ENCODE measurements around the gene CHAT.

CHAT gene

DNA sequence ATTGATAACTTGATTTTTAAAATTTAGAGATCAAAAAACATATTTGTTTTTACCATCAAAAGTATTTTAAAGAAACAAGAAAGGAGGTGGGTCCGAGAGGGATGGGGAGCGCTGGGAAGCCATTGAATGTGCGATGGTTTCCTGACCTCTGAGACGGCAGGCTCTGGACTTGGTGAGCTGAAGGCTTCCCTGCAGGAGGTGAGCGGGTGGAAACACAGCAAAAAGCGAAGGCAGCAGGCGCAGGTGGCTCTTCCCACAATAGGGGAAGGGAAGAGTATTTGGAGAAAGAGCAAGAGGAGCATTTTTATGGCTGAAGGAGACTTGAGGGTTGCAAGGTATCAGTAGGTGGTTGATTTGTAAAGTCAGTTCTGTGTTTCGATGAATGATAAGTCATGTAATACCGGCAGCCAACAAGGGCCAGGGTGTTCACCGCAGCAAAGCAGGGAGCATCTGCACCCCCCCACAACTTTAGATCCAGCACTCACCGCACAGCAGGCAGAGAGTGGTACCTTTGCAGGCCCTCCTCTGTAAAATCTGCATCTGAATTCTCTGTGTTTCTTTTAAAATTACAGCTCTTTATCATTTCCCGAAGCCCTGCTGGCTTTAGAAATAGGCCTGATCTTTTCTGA is 76.2 kb downstream of the CHAT start:
- no peak for DNase-seq

DNA sequence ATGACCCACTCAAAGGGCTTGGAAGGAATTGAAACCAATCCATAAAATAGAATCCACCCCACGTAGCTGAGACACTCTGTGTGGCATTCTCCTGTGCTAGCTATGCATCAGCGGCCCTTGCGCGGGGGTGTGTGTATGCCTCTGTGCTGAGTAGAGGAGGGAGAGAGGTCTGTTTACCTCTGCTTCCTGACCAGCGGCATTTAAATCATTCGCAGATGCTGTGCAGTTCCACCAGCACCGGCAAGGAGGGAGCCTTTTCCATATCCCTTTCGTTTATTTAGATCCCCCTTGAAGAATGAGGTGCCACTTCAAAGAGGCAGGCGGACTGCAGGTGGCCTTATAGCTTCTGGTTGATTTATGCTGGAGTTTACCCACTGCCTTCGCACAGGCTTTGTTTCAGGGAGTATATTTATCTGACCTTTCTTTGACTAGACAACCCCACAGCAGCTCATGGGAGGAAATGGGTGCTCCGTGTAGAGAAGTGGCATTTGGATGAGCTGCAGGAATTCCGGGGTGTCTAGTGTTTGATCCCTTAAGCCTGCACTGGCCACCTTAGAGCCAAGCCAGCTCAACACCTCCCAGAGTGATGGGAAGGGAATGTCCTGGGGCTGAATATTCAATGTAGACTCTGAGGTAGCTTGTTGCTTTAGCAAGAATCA is 77.0 kb downstream of the CHAT start:
- DNase-seq: no peak

DNA sequence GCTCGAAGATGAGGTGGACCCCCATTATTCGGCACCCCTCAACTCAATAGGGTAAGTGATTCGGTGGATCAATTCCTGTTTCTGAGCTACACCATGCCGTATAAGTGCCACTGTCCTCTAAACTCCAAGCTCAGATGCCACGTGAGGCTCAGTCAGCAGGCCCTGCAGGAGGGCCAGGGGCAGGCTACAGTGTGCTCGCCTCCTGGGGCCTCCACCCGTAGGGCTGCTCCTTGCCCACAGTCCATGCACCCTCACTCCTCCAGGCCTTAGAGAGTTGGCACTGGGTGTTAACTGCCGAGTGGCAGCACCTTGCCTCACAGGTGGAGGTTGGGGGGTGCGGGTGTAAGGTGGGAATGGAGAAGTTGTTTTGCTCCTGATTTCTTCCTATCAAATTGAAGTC is 77.8 kb downstream of the CHAT start:
- DNase-seq: no peak

DNA sequence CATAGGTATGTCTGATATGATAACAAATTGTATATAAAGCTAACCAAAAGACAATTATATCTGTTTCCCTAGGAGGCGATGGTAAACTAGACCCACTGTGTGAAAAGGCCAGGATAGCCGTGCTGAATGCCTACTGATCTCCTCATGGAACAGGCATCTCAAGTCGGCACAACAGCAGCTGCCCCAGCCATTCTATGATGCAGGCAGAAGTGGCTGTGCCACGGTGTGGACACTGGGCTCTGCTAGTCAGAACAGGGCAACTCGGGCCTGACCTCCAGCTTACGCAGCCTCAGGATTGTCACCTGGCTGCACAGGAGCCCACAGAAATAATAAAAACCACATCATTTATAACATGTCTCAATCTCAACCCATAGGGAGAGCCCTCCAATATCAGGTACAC is 80.6 kb downstream of the CHAT start:
- no peak for DNase-seq

DNA sequence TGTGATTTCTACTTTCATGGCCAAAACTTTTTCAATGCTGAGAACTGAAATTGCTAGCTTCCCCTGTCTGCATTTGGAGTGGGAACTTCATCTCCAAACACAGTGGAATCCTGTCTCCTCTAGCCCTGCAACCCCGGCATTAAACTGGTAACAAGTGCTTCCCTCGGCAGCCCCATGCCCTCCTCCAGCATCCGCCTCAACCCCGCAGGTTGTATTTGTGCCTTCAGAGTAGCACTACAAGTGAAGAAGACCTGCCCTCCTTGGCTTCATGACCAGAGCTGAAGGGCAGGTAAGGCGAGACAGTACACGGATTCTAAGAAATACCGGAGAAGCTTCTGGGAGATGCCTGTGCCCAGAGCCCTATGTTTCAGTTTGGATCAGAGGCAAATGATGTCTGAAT is 82.5 kb downstream of the CHAT start:
- DNase-seq: no peak

DNA sequence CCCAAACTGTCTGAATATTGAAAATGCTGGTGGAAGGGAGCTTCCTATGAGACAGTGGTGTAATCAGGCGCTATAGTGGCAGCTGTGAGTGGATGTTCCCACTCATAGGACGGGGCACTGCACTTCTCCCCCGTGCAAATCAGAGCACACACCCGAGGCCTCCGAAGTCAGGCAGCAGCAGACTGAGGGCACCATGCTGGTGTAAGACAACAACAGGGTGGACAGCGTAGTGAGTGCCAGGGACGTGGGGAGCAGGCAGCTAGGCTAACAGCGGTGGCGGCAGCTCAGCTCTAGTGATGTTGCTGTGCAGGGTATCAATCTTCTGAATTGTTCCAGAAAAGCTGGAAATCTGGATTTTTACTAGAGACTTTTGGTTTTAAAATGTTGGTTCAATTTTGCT is 84.8 kb downstream of the CHAT start:
- no peak for DNase-seq

DNA sequence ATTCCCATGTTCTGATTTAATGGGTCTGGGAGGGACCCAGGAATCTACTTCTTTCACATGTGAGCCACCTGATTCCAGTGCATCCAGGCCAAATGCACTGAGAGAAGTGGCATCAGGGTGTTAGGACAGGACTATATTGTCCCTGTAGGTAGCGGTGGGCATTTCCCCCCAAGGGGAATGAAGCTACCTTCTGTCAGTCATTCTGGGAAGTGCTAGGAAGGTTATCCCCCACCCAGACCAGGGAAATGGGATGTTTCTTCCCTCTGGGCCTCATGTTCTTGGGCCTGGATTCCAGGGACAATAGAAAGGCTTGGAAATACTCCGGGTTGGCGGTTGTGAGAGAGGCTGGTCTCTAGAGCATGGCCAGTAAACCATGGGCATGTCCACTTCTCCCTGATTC is 86.4 kb downstream of the CHAT start:
- no peak for DNase-seq

DNA sequence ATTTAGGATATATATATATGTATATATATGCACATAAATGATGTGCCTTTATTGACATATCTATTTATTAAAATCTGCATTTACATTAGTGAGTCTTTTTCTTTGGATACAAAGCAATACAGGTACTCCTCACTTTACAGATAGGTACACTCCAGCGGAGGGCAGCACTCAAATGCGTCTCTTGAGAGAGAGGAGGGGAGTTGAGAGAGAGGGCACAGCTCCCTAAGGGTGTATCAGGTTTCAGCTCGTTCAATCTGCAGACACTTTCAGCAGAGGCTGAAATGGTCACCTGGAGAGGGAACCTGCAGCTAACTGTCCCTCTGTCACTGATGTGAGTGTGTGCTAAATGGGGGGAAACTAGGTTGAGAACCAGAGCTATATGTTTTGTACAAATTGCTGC is 87.2 kb downstream of the CHAT start:
- no peak for DNase-seq

DNA sequence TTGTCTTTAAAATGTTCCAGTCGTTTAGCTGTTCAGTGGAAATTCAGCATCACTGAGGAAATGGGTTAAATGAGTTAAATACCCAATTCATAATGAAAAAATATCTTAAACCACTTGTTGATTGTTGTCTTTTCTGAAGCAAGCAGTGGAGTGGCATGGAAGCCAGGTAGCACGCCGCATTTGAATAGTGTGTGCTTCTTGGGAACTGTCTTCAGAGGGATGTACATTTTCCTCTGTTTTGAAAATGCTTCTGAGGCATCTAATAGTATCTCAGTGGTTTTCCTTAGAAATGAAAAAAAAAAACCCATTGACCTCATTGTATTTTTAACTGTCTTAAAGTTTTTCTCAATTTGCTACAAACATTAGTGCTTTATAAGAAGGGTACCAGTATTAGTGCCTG is 93.7 kb downstream of the CHAT start:
- no peak for DNase-seq

DNA sequence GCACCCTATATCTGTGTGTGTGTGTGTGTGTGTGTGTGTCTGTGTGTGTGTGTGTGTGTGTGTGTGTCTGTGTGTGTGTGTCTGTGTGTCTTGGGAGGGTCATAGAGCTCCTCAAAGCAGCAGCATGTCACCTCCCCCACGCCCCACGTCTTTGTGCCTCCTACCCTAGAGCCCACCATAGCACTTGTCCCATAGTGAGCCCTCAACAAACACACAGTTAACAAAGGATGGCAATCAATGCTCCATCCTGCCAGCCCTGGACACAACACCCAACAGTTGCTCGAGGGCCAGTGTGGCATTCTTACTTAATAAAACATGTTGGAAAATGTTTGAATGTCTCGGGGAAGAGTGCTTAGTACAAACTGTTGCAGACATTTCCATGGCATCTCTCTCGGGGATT is 96.1 kb downstream of the CHAT start:
- no peak for DNase-seq

DNA sequence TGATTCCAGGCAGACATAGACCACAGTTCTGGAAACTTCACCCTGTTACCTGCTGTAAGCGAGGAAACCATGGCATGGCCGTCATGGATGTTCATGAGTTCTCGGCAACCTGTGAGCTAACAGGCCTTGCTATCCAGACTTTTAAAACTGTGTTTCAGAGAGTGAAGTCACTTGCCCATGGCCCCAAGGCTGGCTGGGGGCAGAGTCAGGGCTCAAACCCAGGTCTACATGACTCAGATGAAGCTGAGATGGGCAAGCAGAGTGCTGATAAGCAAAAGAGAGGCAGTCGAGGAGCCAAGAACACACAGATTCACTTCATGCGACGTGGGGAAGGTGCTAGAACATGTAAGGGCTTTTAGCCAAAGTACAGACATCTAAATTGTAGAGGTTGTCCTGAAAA is 97.1 kb downstream of the CHAT start:
- DNase-seq: no peak

DNA sequence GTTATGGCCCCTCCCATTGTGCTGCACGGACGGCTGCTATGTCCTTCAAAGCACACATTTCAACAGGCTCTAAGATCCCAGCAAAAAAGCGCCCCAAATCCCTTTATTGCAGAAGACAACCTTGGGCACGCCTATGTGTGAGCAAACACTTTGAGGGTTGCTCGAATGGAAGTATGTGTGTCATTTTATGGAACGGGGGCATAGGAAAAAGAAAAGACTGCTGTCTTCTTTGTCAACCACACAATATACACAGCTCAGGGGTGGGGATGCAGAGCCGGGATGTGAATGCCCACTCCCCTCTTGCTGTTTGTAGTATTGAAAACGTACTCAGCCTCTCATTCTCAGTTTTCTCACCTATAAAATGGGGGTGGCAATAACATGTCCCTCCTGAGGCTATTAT is 97.6 kb downstream of the CHAT start:
- no peak for DNase-seq

DNA sequence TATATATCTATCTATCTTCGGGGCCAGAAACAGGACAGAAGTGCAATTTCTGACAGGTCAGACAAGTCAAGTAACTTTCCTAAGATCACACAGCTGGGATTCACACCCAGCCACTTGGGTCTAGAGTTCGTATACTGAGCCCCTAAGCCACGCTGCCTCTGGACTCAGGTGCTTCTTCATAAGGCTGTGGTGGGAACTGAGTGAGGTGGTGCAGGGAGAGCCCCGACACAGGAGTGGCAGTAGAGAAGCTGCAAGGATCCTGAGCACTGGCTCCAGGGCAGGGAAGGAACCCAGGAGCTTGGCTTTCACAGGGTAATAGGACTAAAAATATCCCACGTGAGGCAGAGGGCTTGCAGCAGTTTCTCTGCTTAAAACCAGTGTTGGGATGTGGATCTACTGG is 99.4 kb downstream of the CHAT start:
- no peak for DNase-seq
